CD4-positive, alpha-beta memory T cell (primary cell): ENCODE measurements around the gene TPO. TPM values are rescaled to one million over a fixed set of nuclear protein-coding genes. Genes with fewer than 3 reads are reported as not detected.
"Not testable (repeated sequence)": the region's sequence is repeated elsewhere in the genome, so short reads cannot be mapped to it uniquely, and the experiment has no call there.

Source experiments
- CTCF ChIA-PET: fragments of 350-600 bp; sonication (Branson Sonifier 250); formaldehyde crosslinking; loops from one replicate; lab custom pipeline; 2021; ENCODE audit warnings: inconsistent platforms; ENCODE audit not compliant: partially characterized antibody; lab: Charles Lee
- POLR2A ChIA-PET: fragments of 350-600 bp; sonication (Branson Sonifier 250); formaldehyde crosslinking; loops from one replicate; lab custom pipeline; 2021; ENCODE audit not compliant: partially characterized antibody; lab: Charles Lee
- DNase-seq, 5 donors: peaks; one replicate each; pipeline versions ENCODE4 v3.0.0 to v3.0.0-alpha.2; 2020 to 2022; ENCODE audit warnings: mixed read lengths in 1 of 5
- H3K27ac ChIP-seq: one replicate; pipeline ENCODE4 v1.7.0; 2013; ENCODE audit warnings: low read depth, low read length
- H3K27me3 ChIP-seq: 2 replicates; pipeline ENCODE4 v1.7.0; 2013; ENCODE audit warnings: mild to moderate bottlenecking, low read length, moderate library complexity; ENCODE audit not compliant: insufficient read depth
- H3K36me3 ChIP-seq: 2 replicates; pipeline ENCODE4 v1.7.0; 2013; ENCODE audit warnings: mild to moderate bottlenecking, low read length, moderate library complexity; ENCODE audit not compliant: insufficient read depth
- H3K4me1 ChIP-seq: 2 replicates; pipeline ENCODE4 v1.7.0; 2013; ENCODE audit warnings: mild to moderate bottlenecking, low read length, moderate library complexity; ENCODE audit not compliant: insufficient read depth
- H3K4me3 ChIP-seq, 2 donors: one replicate each; pipeline ENCODE4 v1.7.0; 2013; ENCODE audit warnings: low read length in 2 of 2, mild to moderate bottlenecking in 1 of 2
- H3K9me3 ChIP-seq, 2 donors: one replicate each; pipeline ENCODE4 v1.7.0; 2013; ENCODE audit warnings: low read length in 2 of 2, control low read depth in 1 of 2; ENCODE audit not compliant: control insufficient read depth in 1 of 2
- H3K27ac Mint-ChIP-seq, 7 donors: one replicate each; pipeline ENCODE4 v1.8.0; 2020 to 2021; ENCODE audit warnings: mixed read lengths in 7 of 7, mild to moderate bottlenecking in 6 of 7, inconsistent platforms in 3 of 7, moderate library complexity in 3 of 7
- H3K27me3 Mint-ChIP-seq, 2 donors: one replicate each; pipeline ENCODE4 v1.8.0; 2020 to 2021; ENCODE audit warnings: mixed read lengths in 2 of 2
- H3K36me3 Mint-ChIP-seq, 2 donors: one replicate each; pipeline ENCODE4 v1.8.0; 2020 to 2021; ENCODE audit warnings: mixed read lengths in 2 of 2, inconsistent platforms in 1 of 2, mild to moderate bottlenecking in 1 of 2
- H3K4me1 Mint-ChIP-seq, 4 donors: one replicate each; pipeline ENCODE4 v1.8.0; 2020 to 2021; ENCODE audit warnings: mixed read lengths in 4 of 4, mild to moderate bottlenecking in 1 of 4
- H3K4me3 Mint-ChIP-seq, 8 donors: one replicate each; pipeline ENCODE4 v1.8.0; 2020 to 2021; ENCODE audit warnings: mixed read lengths in 8 of 8, mild to moderate bottlenecking in 7 of 8, moderate library complexity in 6 of 8, inconsistent platforms in 3 of 8
- H3K9me3 Mint-ChIP-seq, 8 donors: one replicate each; pipeline ENCODE4 v1.8.0; 2020 to 2021; ENCODE audit warnings: mixed read lengths in 8 of 8, mild to moderate bottlenecking in 5 of 8, inconsistent platforms in 3 of 8, moderate library complexity in 1 of 8
- intact Hi-C: fragments of 100-400 bp; cut with micrococcal nuclease; formaldehyde crosslinking; loops from one replicate; pipeline ENCODE4 v1.15.1; 2023
- polyA plus RNA-seq, 2 donors: library from polyadenylated mRNA; unstranded; fragments of 300-500 nt; fragmentation: Illumina TruSeq; gene quantifications; one replicate each; pipeline ENCODE4 v1.2.3, GENCODE V29; 2021
- total RNA-seq, 2 experiments: library from RNA; stranded (reverse); gene quantifications; one replicate each; pipeline ENCODE4 v1.2.3, GENCODE V29; 2021

TPO gene
- total and polyA plus RNA-seq, 4 experiments from 2014 or later: 3.2 to 10.6 TPM; not detected in 2

- Histone ChIP-seq H3K4me1 (peaks cover under 1% of the 10 kb centered on the region), H3K27ac (no peak overlapping the region), H3K4me3 (no peak overlapping the region), H3K9me3 (no peaks in the 10 kb centered on the region), H3K36me3 (no peaks in the 10 kb centered on the region), H3K27me3 (no peaks in the 10 kb centered on the region)
- H3K36me3 Mint-ChIP-seq: no peaks in the 10 kb centered on the region
- peaks cover 0 to 7% (median 3%) of the 10 kb centered on the region in 8 donors for H3K9me3 Mint-ChIP-seq
- no peak overlapping the region for H3K4me3 Mint-ChIP-seq
- ChIA-PET CTCF (no interaction called here), POLR2A (no interaction called here)
- no peak overlapping the region for H3K27ac Mint-ChIP-seq
- peaks cover 1% of the 10 kb centered on the region in 2 donors for H3K27me3 Mint-ChIP-seq
- intact Hi-C loops: no loop called here
- H3K4me1 Mint-ChIP-seq: peaks cover 0 to 3% (median 1%) of the 10 kb centered on the region in 4 donors
- no peak for DNase-seq
Measured at GRCh38 chr2:1569879-1570450, 156.7 kb downstream of the TPO start.

- no peaks in the 10 kb centered on the region for H3K4me1 Mint-ChIP-seq
- ChIA-PET POLR2A (no interaction called here), CTCF (interaction anchor here (1.0 kb wide), 1 partner anchor 20 kb away, joined by 3 read pairs; no protein-coding TSS in a partner anchor)
- DNase-seq: no peak
- intact Hi-C loops: no loop called here
- H3K27me3 ChIP-seq: no peaks in the 10 kb centered on the region
- peaks cover 0 to 7% (median 2%) of the 10 kb centered on the region in 8 donors for H3K9me3 Mint-ChIP-seq
- no peak overlapping the region for H3K27ac Mint-ChIP-seq
- no peak overlapping the region for H3K27ac ChIP-seq
- H3K36me3 ChIP-seq: no peaks in the 10 kb centered on the region
- no peak overlapping the region for H3K4me3 Mint-ChIP-seq
- H3K36me3 Mint-ChIP-seq: no peaks in the 10 kb centered on the region
- peaks cover 1 to 3% of the 10 kb centered on the region in 2 donors for H3K27me3 Mint-ChIP-seq
- no peaks in the 10 kb centered on the region for H3K9me3 ChIP-seq
- no peak overlapping the region for H3K4me3 ChIP-seq
- no peaks in the 10 kb centered on the region for H3K4me1 ChIP-seq
Measured at GRCh38 chr2:1571477-1572417, 158.5 kb downstream of the TPO start.

GRCh38 chr2:1572638-1573037, 159.4 kb downstream of the TPO start:
- Histone ChIP-seq H3K4me3 (no peak overlapping the region), H3K9me3 (no peaks in the 10 kb centered on the region), H3K27ac (no peak overlapping the region), H3K27me3 (no peaks in the 10 kb centered on the region), H3K36me3 (no peaks in the 10 kb centered on the region), H3K4me1 (no peaks in the 10 kb centered on the region)
- POLR2A ChIA-PET: no interaction called here
- CTCF ChIA-PET: interaction anchor here (1.0 kb wide), 1 partner anchor 21 kb away, joined by 3 read pairs; no protein-coding TSS in a partner anchor
- intact Hi-C loops: no loop called here
- H3K4me3 Mint-ChIP-seq: no peak overlapping the region
- no peak for DNase-seq
- no peak overlapping the region for H3K27ac Mint-ChIP-seq
- H3K27me3 Mint-ChIP-seq: peaks cover 1 to 3% of the 10 kb centered on the region in 2 donors
- H3K36me3 Mint-ChIP-seq: no peaks in the 10 kb centered on the region
- H3K9me3 Mint-ChIP-seq: peaks cover 0 to 6% (median under 1%) of the 10 kb centered on the region in 8 donors
- H3K4me1 Mint-ChIP-seq: no peaks in the 10 kb centered on the region

GRCh38 chr2:1577846-1578245, 164.6 kb downstream of the TPO start:
- DNase-seq: no peak
- ChIA-PET POLR2A (no interaction called here), CTCF (no interaction called here)
- no peaks in the 10 kb centered on the region for H3K27me3 ChIP-seq
- no peak overlapping the region for H3K27ac ChIP-seq
- Mint-ChIP-seq H3K4me3 (no peak overlapping the region), H3K9me3 (peaks cover 0 to 4% (median 0%) of the 10 kb centered on the region in 8 donors), H3K27ac (no peak overlapping the region), H3K36me3 (no peaks in the 10 kb centered on the region), H3K27me3 (peaks cover 6 to 9% of the 10 kb centered on the region in 2 donors), H3K4me1 (peaks cover 0 to 3% (median under 1%) of the 10 kb centered on the region in 4 donors)
- no peaks in the 10 kb centered on the region for H3K9me3 ChIP-seq
- intact Hi-C loops: no loop called here
- H3K4me3 ChIP-seq: no peak overlapping the region
- H3K36me3 ChIP-seq: no peaks in the 10 kb centered on the region
- H3K4me1 ChIP-seq: no peaks in the 10 kb centered on the region

GRCh38 chr2:1581257-1581964, 168.1 kb downstream of the TPO start:
- H3K9me3 Mint-ChIP-seq, intact Hi-C loops, H3K4me3 Mint-ChIP-seq, H3K36me3 ChIP-seq, H3K36me3 Mint-ChIP-seq, H3K27me3 ChIP-seq, CTCF ChIA-PET, H3K27ac ChIP-seq, H3K4me3 ChIP-seq, DNase-seq, H3K4me1 Mint-ChIP-seq, H3K27ac Mint-ChIP-seq, POLR2A ChIA-PET, H3K9me3 ChIP-seq, H3K4me1 ChIP-seq: not testable (repeated sequence)
- peaks cover 8 to 13% of the 10 kb centered on the region in 2 donors for H3K27me3 Mint-ChIP-seq

GRCh38 chr2:1581965-1582625, 168.8 kb downstream of the TPO start:
- Histone ChIP-seq H3K27ac (no peak overlapping the region), H3K9me3 (no peaks in the 10 kb centered on the region), H3K4me1 (no peaks in the 10 kb centered on the region), H3K4me3 (no peak overlapping the region), H3K27me3 (no peaks in the 10 kb centered on the region), H3K36me3 (no peaks in the 10 kb centered on the region)
- Mint-ChIP-seq H3K36me3 (no peaks in the 10 kb centered on the region), H3K27ac (no peak overlapping the region), H3K4me1 (peaks cover 0 to 3% (median under 1%) of the 10 kb centered on the region in 4 donors), H3K27me3 (peaks cover 8 to 13% of the 10 kb centered on the region in 2 donors), H3K4me3 (no peak overlapping the region), H3K9me3 (peaks cover 0 to 4% (median under 1%) of the 10 kb centered on the region in 8 donors)
- ChIA-PET CTCF (no interaction called here), POLR2A (no interaction called here)
- intact Hi-C loops: no loop called here
- no peak for DNase-seq
